HFFc6 (cell line): ENCODE results near the gene APOL4. TPM values are rescaled to one million over a fixed set of nuclear protein-coding genes. Genes with fewer than 3 reads are reported as not detected.
A peak's percentile ranks its signal among the peaks of the same experiment; 100 is the strongest.

Experiments used
- DNase-seq: peaks from one replicate; pipeline ENCODE4 v3.0.0-alpha.2; 2018
- H3K27ac Mint-ChIP-seq: 2 replicates; pipeline ENCODE4 v1.8.0; 2020; ENCODE audit warnings: mild to moderate bottlenecking, mixed read lengths
- H3K27me3 Mint-ChIP-seq: 2 replicates; pipeline ENCODE4 v1.8.0; 2021; ENCODE audit warnings: mild to moderate bottlenecking, moderate library complexity, mixed read lengths; ENCODE audit not compliant: insufficient read depth
- H3K36me3 Mint-ChIP-seq: 2 replicates; pipeline ENCODE4 v1.8.0; 2021; ENCODE audit warnings: low read depth, mixed read lengths
- H3K4me1 Mint-ChIP-seq: 2 replicates; pipeline ENCODE4 v1.8.0; 2020; ENCODE audit warnings: low read depth, mixed read lengths
- H3K4me3 Mint-ChIP-seq: 2 replicates; pipeline ENCODE4 v1.8.0; 2020; ENCODE audit warnings: mild to moderate bottlenecking, moderate library complexity, mixed read lengths
- H3K9me3 Mint-ChIP-seq: 2 replicates; pipeline ENCODE4 v1.8.0; 2020; ENCODE audit warnings: mild to moderate bottlenecking, mixed read lengths
- total RNA-seq, 6 experiments: library from RNA; stranded (reverse); fragmentation: NEBNext Ultra II Directional; extraction: Animal tissue kit (Norgen Biotek cat#: 25700); gene quantifications; 2 replicates in 1 of 6; 3 replicates in 5 of 6; pipeline ENCODE4 v1.2.3, GENCODE V29; 2021
- TF ChIP-seq, protein P1 (sequence below): fragments of 200-600 bp; sonication (generic); IDR thresholded peaks from 2 replicates; pipeline ENCODE4 v1.5.0; 2021; ENCODE audit warnings: antibody characterized with exemption, mild to moderate bottlenecking

The APOL4 gene
- total RNA-seq, 6 experiments from 2014 or later, result not detected

DNA sequence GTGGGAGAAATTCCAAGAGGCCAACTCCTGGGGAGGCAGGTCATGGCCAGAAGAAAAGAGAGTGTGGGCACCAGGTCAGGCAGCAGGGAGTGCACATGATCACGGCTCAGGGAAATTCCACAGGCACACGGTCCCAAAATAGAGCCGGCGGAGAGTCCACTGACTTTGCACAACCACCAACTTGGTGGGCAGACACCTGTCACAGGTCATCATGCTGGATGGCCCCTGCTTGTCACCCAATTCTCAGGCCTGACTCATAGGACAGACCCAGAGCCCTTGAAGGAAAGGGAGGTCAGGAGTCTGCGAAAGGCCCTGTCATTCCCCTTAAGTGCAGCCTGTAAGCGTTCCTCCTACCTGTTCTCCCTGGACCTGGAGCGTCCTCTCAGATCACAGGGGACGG is 21.9 kb upstream of the APOL4 start:
- Mint-ChIP-seq H3K4me1 (peaks cover 6% of the 10 kb centered on the region), H3K27ac (no peak overlapping the region), H3K9me3 (no peaks in the 10 kb centered on the region), H3K36me3 (peaks cover 11% of the 10 kb centered on the region), H3K4me3 (no peak overlapping the region), H3K27me3 (peaks cover 5% of the 10 kb centered on the region)
- TF ChIP-seq, protein P1, sequence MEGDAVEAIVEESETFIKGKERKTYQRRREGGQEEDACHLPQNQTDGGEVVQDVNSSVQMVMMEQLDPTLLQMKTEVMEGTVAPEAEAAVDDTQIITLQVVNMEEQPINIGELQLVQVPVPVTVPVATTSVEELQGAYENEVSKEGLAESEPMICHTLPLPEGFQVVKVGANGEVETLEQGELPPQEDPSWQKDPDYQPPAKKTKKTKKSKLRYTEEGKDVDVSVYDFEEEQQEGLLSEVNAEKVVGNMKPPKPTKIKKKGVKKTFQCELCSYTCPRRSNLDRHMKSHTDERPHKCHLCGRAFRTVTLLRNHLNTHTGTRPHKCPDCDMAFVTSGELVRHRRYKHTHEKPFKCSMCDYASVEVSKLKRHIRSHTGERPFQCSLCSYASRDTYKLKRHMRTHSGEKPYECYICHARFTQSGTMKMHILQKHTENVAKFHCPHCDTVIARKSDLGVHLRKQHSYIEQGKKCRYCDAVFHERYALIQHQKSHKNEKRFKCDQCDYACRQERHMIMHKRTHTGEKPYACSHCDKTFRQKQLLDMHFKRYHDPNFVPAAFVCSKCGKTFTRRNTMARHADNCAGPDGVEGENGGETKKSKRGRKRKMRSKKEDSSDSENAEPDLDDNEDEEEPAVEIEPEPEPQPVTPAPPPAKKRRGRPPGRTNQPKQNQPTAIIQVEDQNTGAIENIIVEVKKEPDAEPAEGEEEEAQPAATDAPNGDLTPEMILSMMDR, result no peak
- no peak for DNase-seq

DNA sequence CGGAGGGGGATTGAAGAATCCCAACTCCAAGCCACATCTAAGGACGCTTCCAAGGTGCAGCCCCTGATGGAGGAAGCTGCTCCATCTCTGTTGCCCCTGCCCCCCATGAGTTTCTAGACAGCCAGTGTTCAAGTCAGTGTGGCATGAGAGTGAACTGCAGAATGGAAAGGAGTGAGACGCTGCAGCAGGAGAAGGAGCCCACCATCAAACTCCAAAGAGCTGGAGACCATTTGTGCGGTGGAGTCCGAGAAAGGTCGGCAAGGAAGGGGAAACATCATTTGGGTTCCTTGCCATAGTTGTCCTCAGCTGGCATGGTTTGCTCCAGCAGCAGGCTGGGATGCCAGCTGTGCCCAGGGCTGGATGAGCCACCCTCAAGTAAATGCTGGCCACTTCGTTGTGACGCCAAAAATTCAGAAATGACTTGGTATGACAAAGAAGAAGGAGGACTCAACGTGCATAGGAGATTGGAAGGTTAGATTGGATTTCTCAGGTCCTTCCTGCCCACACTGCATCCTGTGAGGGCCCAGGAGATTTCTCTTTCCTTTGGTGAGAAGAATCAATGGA is 21.4 kb upstream of the APOL4 start:
- H3K9me3 Mint-ChIP-seq, result no peaks in the 10 kb centered on the region
- TF ChIP-seq, protein P1, result no peak
- no peak overlapping the region for H3K4me3 Mint-ChIP-seq
- peaks cover 10% of the 10 kb centered on the region for H3K27me3 Mint-ChIP-seq
- no peak overlapping the region for H3K27ac Mint-ChIP-seq
- DNase-seq, result no peak
- H3K36me3 Mint-ChIP-seq, result peaks cover 6% of the 10 kb centered on the region
- peaks cover 6% of the 10 kb centered on the region for H3K4me1 Mint-ChIP-seq

DNA sequence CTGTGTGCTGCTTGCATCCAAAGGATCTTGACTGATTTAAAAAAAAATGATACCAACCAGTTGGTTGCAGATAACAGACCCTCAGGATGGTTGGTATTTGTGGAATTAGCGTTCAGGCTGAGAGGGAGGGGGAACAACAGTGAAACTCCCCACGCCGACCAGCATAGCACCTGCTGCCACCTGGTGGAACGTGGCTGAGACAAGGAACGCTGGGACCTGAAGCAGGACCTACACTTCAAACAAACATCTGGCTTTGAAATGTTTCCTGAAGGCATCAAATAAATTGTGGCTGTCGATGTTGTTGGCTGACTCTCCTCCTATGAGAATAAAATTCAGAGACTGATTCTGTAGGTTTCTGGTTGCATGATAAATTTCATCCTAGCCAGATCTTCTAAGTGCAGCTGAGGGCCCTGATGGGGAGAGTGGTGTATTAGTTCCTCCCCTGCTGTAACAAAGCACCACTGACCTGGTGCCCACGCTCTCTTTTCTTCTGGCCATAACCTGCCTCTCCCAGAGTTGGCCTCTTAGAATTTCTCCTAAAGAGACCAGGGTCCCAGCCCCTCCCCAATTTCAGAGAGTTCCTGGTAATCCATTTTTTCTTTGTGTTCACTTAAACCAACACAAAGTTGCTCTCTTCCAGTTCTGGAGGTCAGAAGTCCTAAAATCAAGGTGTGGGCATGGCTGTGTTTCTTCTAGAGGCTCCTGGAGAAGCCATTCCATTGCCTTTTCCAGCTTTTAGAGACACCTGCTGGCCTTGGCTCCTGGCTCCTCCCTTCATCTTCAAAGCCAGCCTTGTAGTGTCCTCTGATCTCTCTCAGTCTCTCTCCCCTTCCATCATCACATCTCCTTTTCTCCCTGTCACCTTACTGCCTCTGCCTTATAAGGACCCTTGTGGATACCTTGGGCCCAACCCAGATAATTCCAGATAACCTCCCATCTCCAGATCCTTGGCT is 20.5 kb upstream of the APOL4 start:
- TF ChIP-seq, protein P1, result peak; percentile 76
- Mint-ChIP-seq H3K4me1 (peaks cover 6% of the 10 kb centered on the region), H3K27me3 (peaks cover 17% of the 10 kb centered on the region), H3K27ac (no peak overlapping the region), H3K36me3 (no peaks in the 10 kb centered on the region), H3K9me3 (no peaks in the 10 kb centered on the region), H3K4me3 (peak overlapping the region; percentile 81)
- no peak for DNase-seq

DNA sequence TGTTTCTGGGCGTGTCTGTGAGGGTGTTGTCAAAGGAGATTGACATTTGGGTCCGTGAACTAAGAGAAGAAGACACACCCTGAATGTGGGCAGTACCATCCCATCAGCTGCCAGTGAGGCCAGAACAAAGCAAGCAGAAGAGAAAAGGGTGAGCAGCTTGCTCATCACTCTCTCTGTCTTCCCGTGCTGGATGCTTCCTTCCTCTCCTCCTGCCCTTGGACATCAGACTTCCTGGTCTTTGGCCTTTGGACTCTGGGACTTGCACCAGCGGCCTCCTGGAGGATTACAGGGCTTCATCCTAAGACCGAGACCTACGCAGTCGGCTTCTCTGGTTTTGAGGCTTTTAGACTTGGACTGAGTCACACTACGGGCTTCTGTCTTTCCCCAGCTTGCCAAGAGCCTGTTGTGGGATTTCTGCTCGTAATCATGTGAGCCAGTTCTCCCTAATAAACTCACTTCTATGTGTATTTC is 18.9 kb upstream of the APOL4 start:
- Mint-ChIP-seq H3K27me3 (peaks cover 30% of the 10 kb centered on the region), H3K4me1 (peaks cover 6% of the 10 kb centered on the region), H3K36me3 (no peaks in the 10 kb centered on the region), H3K27ac (no peak overlapping the region), H3K4me3 (no peak overlapping the region), H3K9me3 (no peaks in the 10 kb centered on the region)
- TF ChIP-seq, protein P1, result no peak
- no peak for DNase-seq

DNA sequence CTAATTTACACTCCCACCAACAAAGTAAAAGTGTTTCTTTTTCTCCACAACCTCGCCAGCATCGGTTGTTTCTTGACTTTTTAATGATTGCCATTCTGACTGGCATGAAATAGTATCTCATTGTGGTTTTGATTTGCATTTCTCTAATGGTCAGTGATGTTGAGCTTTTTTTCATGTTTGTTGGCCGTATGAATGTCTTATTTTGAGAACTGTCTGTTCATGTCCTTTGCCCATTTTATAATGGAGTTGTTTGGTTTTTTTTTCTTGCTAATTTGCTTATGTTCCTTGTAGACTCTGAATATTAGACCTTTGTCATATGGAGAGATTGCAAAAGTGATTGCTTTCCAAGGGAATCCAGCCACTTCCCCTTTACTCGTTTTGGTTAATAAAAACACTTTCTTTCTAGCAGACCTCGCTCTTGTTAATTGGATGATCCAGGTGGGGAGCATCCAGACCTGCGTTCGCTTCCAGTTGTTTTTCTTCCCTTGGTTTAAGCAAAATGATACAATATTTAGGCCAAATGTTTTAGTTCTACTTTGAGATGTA is 17.1 kb upstream of the APOL4 start:
- H3K9me3 Mint-ChIP-seq, result no peaks in the 10 kb centered on the region
- H3K27me3 Mint-ChIP-seq, result peaks cover 45% of the 10 kb centered on the region
- H3K4me3 Mint-ChIP-seq, result no peak overlapping the region
- no peak overlapping the region for H3K27ac Mint-ChIP-seq
- no peaks in the 10 kb centered on the region for H3K36me3 Mint-ChIP-seq
- TF ChIP-seq, protein P1, result no peak
- DNase-seq, result no peak
- peaks cover 6% of the 10 kb centered on the region for H3K4me1 Mint-ChIP-seq
